Fibroblast of skin of left biceps (primary cell): ENCODE measurements around the gene ABCB11.
A peak's percentile ranks its signal among the peaks of the same experiment; 100 is the strongest.
"Not testable (repeated sequence)": the region's sequence is repeated elsewhere in the genome, so short reads cannot be mapped to it uniquely, and the experiment has no call there.

ENCODE experiments used
- DNase-seq, 2 experiments: peaks; one replicate each; pipeline ENCODE4 v3.0.0-alpha.2; 2013; ENCODE audit warnings: low read depth in 2 of 2

The ABCB11 gene

GRCh38 chr2:168890006-168890782 is 140.9 kb downstream of the ABCB11 start, which contains the start of gene SPC25:
SPC25 (minus strand) TSS chr2:168890430; CDS start chr2:168889519, 911 bp downstream.
- peak; percentile 69 to 77 for DNase-seq

- DNase-seq, result no peak
Observed at GRCh38 chr2:168889635-168890005, 141.5 kb downstream of the ABCB11 start.

GRCh38 chr2:168884975-168885374 is 146.1 kb downstream of the ABCB11 start:
- DNase-seq, result no peak

- not testable (repeated sequence) for DNase-seq
Observed at GRCh38 chr2:168882163-168882562, 149.0 kb downstream of the ABCB11 start.

- DNase-seq, result no peak
Observed at GRCh38 chr2:168874368-168875054, 156.6 kb downstream of the ABCB11 start.

GRCh38 chr2:168870824-168871223 is 160.3 kb downstream of the ABCB11 start:
- DNase-seq, result not testable (repeated sequence)
